Prostate gland (tissue), 2 donors: ENCODE measurements around the gene SEPHS1. TPM values are rescaled to one million over a fixed set of nuclear protein-coding genes. Genes with fewer than 3 reads are reported as not detected.
A peak's percentile ranks its signal among the peaks of the same experiment; 100 is the strongest.

Experiments
- DNase-seq: peaks from one replicate; pipeline ENCODE4 v3.0.0-alpha.2; 2019; ENCODE audit warnings: low spot score
- H3K27ac ChIP-seq, 2 donors: fragments of 200-600 bp; sonication (generic); 2 replicates each; pipeline ENCODE4 v1.5.1; 2017 to 2019
- H3K27me3 ChIP-seq: fragments of 200-600 bp; sonication (generic); replicated peaks from 2 replicates; pipeline ENCODE4 v1.5.1; 2019; ENCODE audit not compliant: insufficient read depth
- H3K36me3 ChIP-seq, 2 donors: fragments of 200-600 bp; sonication (generic); 1 replicate in 1 of 2; 2 replicates in 1 of 2; pipeline versions ENCODE4 v1.5.1 to v1.8.1; 2017 to 2019
- H3K4me1 ChIP-seq: fragments of 200-600 bp; sonication (generic); replicated peaks from 2 replicates; pipeline ENCODE4 v1.5.1; 2019
- H3K4me3 ChIP-seq, 2 donors: fragments of 200-600 bp; sonication (generic); 2 replicates each; pipeline ENCODE4 v1.5.1; 2017 to 2019
- H3K9me3 ChIP-seq: fragments of 200-600 bp; sonication (generic); 2 replicates; pipeline ENCODE4 v1.5.1; 2017
- POLR2A ChIP-seq: fragments of 450-650 bp; IDR thresholded peaks from one replicate; pipeline ENCODE4 v1.6.1; 2016; ENCODE audit warnings: antibody characterized with exemption, mild to moderate bottlenecking
- POLR2AphosphoS5 ChIP-seq: sonication (generic); formaldehyde crosslinking; IDR thresholded peaks from one replicate; pipeline ENCODE4 v1.6.1; 2017; ENCODE audit warnings: antibody characterized with exemption
- WGBS: methylation state at CpG from one replicate; pipeline ENCODE4 v1.1.5; 2018; 5-methylcytosine and 5-hydroxymethylcytosine counted together
- intact Hi-C: fragments of 100-400 bp; cut with DNase I; formaldehyde crosslinking; loops from one replicate; pipeline ENCODE4 v1.14.2; 2022
- total RNA-seq, 2 donors: library from RNA; depleted of rRNA; stranded (reverse); fragments of >200 nt; gene quantifications; one replicate each; pipeline ENCODE4 v1.1.0, GENCODE V29; 2016
- TF ChIP-seq, protein P1 (sequence below), 4 experiments: fragments of 200-600 bp in 2 of 4; fragments of 450-650 bp in 2 of 4; sonication (generic) in 2 of 4; IDR thresholded peaks; 1 replicate in 3 of 4; 2 replicates in 1 of 4; pipeline ENCODE4 v1.5.1; 2016 to 2019; ENCODE audit warnings: antibody characterized with exemption in 4 of 4, mild to moderate bottlenecking in 2 of 4, moderate library complexity in 2 of 4

The SEPHS1 gene
- total RNA-seq, 2 donors from 2014 or later, result 41.1 to 60.9 TPM

DNA sequence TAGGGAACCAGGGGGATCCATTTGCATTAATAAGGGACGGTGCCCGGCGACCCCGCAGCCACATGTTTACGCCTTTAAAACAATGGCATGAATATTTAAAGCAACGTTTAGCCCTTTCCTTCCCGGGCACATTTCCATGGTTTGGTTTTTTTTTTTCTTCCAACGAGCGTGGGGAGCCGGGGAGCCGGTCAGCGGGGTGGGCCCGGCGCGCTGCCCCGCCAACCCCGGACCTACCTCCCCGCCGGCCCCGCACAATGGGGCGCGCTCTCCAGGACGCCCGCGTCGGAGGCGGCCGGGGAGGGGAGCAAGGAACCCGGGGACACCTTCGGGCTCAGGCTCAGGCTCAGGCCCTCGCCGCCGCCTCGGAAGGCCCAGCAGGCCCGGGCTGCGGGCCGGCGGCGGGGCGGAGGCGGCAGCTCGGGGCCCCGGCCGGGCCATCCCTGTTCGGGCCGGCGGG, 1.0 kb downstream of the SEPHS1 start:
- intact Hi-C loops, result loop anchor here (2.0 kb wide), 1 partner anchor 46 kb away; the partner anchor contains the start of gene PHYH
- H3K36me3 ChIP-seq, result no peaks in the 10 kb centered on the region
- H3K4me1 ChIP-seq, result no peaks in the 10 kb centered on the region
- DNase-seq, result no peak
- H3K4me3 ChIP-seq, result peak overlapping the region; percentile 80 to 83
- H3K27ac ChIP-seq, result peak overlapping the region; percentile 92 to 96
- TF ChIP-seq POLR2A, result no peak
- no peak for TF ChIP-seq POLR2AphosphoS5
- TF ChIP-seq, protein P1, sequence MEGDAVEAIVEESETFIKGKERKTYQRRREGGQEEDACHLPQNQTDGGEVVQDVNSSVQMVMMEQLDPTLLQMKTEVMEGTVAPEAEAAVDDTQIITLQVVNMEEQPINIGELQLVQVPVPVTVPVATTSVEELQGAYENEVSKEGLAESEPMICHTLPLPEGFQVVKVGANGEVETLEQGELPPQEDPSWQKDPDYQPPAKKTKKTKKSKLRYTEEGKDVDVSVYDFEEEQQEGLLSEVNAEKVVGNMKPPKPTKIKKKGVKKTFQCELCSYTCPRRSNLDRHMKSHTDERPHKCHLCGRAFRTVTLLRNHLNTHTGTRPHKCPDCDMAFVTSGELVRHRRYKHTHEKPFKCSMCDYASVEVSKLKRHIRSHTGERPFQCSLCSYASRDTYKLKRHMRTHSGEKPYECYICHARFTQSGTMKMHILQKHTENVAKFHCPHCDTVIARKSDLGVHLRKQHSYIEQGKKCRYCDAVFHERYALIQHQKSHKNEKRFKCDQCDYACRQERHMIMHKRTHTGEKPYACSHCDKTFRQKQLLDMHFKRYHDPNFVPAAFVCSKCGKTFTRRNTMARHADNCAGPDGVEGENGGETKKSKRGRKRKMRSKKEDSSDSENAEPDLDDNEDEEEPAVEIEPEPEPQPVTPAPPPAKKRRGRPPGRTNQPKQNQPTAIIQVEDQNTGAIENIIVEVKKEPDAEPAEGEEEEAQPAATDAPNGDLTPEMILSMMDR (IDR thresholded peaks at IDR 0.05), result no peak
- no peaks in the 10 kb centered on the region for H3K27me3 ChIP-seq
- WGBS, result under 1% methylated on average over 45 of the region's 47 CpGs
- H3K9me3 ChIP-seq, result no peaks in the 10 kb centered on the region

DNA sequence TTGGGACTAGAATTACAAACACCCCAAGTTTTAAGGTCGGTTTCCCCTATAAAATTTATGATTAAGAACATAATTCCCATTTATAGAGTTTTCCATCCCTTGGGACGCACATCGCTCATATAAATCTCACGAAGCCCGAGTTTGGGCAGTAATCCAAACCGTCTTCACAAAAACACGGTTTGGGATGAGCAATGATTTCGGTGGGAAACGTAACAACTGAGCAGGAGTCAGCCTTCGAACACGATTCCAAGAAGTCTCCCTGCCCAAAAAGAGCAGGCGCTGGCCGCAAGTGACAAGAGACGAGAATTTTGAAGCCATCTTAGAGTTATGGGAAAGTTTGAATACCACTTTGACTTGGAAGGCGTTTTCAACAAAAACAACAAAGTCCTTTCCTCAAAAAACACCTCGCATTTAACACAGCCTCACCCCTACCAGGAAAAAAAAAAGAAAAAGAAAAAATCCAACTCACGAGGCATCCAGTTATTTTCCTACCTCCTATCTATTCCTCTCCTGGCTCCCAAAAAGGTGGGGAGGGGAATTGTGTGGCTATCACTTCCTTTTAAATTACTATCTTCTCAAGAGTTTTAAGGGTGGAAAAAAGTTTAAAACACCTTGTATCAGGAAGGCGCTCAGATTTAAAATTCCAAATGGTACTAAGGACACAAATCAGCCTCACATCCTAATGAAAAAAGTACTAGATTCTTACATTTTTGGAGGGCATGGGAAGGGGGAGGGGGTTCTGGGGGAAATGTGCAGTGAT, 1.6 kb downstream of the SEPHS1 start:
- intact Hi-C loops, result loop anchor here (2.0 kb wide), 1 partner anchor 46 kb away; the partner anchor contains the start of gene PHYH
- Histone ChIP-seq H3K4me1 (no peaks in the 10 kb centered on the region), H3K27ac (peak overlapping the region; percentile 92 to 96), H3K4me3 (peak overlapping the region; percentile 80 to 83), H3K36me3 (no peaks in the 10 kb centered on the region), H3K27me3 (no peaks in the 10 kb centered on the region), H3K9me3 (no peaks in the 10 kb centered on the region)
- TF ChIP-seq POLR2A (no peak), POLR2AphosphoS5 (no peak)
- TF ChIP-seq, protein P1 (IDR thresholded peaks at IDR 0.05), result peak in 1 of 4 experiments; percentile 2
- 10% methylated on average over 18 of the region's 18 CpGs for WGBS
- no peak for DNase-seq

DNA sequence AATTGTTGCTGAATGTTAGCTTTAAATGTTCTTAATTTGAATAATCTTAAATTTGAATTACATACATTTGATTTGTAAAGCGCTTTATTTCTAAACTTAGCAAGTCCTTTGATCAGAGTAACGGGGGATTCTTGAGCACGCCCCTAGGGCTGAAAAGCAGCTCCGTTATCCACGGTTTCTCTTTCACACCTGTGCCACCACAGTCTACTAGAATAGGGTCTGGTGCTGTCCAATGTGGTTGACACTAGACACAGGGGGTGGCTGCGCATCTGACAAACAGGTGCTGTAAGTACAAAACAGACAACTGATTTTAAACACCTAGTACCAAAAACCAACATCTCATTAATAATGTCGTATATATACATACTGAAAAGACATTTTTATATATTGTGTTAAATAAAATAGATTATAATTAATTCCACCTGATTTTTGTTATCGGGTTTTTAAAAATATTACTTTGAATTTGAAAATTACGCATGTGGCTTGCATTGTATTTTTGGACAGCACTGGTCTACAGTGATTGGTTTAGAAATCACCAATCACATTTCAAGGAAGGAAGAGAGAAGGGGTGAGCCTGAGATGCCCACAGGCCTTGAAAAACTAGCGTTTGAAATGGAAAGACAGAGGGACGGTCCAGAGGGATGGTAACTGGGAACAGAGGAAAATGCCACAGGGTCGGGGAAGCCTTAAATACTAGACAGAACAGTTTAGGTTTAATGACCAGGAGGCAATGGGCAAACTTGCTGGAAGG, 7.3 kb downstream of the SEPHS1 start:
- no peaks in the 10 kb centered on the region for H3K36me3 ChIP-seq
- no peaks in the 10 kb centered on the region for H3K4me1 ChIP-seq
- TF ChIP-seq, protein P1 (IDR thresholded peaks at IDR 0.05), result no peak
- intact Hi-C loops, result no loop called here
- DNase-seq, result no peak
- no peak overlapping the region for H3K4me3 ChIP-seq
- WGBS, result 71% methylated on average over 12 of the region's 12 CpGs
- H3K27ac ChIP-seq, result peak overlapping the region in 1 of 2 donors; percentile 14
- no peaks in the 10 kb centered on the region for H3K27me3 ChIP-seq
- no peaks in the 10 kb centered on the region for H3K9me3 ChIP-seq

DNA sequence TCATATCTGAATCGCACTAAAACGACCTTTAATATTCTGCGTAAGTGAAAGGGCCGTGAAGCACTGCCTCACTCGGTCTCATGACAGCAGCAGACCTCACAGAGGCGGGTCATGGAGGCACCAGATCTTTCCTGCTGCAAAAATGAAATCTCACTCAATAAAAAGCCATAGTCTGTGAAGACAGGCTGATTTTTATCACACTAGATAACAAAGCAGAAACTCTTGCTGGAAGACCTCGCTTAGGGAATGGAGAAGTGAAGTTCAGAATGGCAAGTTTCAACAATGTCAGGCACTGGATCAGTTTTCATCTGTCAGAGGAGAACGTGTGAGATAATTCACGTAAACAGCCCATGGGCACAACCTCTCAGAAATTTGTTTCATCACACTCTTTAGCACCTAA, 8.0 kb downstream of the SEPHS1 start:
- Histone ChIP-seq H3K4me3 (no peak overlapping the region), H3K27me3 (no peaks in the 10 kb centered on the region), H3K4me1 (no peaks in the 10 kb centered on the region), H3K9me3 (no peaks in the 10 kb centered on the region), H3K27ac (peak overlapping the region; percentile 14 to 46), H3K36me3 (no peaks in the 10 kb centered on the region)
- no peak for DNase-seq
- intact Hi-C loops, result no loop called here
- 22% methylated on average over 9 of the region's 9 CpGs for WGBS
- no peak for TF ChIP-seq POLR2A
- TF ChIP-seq, protein P1 (IDR thresholded peaks at IDR 0.05), result no peak
